ENCODE data around the gene METAP2.
"Not testable (repeated sequence)": the region's sequence is repeated elsewhere in the genome, so short reads cannot be mapped to it uniquely, and the experiment has no call there.

Gene METAP2

DNA sequence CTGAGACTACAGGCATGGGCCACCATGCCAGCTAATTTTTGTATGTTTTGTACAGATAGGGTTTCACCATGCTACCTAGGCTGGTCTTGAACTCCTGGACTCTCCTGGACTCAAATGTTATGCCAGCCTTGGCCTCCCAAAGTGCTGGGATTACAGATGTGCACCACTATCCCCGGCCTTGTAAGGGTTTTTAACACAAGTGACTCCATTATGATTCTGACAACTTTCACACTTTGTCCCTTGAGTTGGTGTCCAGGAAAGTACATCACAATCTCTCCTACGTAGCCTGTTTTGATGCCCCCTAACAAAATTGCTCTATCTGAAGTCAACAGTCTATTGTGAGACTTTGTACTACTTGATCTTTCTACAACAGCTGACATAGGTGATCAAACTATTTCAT, 11.4 kb upstream of the METAP2 start:
- no peak for DNase-seq (ENCODE audit: low spot score)

DNA sequence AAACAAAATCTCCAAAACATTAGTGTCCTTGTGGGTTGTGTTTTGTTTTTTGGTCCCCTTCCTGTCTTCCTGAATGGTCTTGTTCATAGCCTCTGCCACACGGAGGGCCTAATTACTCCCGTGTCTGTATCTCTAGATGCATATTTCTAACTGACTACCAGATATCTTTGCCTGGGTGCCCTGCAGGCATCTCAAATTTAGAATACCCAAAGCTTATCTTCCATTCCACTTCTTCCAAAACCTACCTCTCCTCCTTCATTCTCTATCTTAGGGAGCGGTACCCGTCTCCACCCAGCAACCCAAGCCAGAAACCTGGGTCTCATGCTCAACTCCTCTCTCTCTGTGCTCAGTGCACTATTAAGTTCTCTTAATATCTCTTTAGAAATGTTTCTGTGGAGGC, 10.9 kb upstream of the METAP2 start:
- no peak for DNase-seq (ENCODE audit: low spot score)

GRCh38 chr12:95463776-95464175, 10.2 kb upstream of the METAP2 start:
- not testable (repeated sequence) for DNase-seq (ENCODE audit: low spot score)

- DNase-seq (ENCODE audit: low spot score): no peak
These were observed 8.7 kb upstream of the METAP2 start for GRCh38 chr12:95465275-95465674.

DNA sequence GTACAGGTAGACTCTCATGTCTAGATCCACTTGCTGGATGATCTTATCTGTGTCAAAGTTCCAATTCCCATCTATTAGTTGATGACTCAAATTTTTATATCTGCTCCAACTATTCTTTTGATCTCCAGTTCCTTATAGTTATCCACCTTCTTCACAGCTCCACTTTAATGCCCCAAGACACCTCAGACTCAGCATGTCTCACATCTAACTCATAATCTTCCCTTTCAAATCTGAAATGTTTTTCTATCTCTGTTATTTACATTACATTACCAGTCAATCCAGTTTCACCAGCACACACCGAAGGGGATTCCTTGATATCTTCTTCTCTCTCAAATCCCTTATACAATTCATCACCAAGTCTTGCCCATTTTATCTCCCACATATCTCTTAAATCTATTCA, 3.7 kb upstream of the METAP2 start:
- DNase-seq (ENCODE audit: low spot score): no peak

GRCh38 chr12:95473231-95473883, 595 bp upstream of the METAP2 start:
- DNase-seq (ENCODE audit: low spot score): peak; percentile 18

- DNase-seq (ENCODE audit: low spot score): peak; percentile 7
These were observed 657 bp downstream of the METAP2 start for GRCh38 chr12:95474660-95474958.

- DNase-seq (ENCODE audit: low spot score): no peak
These were observed 6.3 kb downstream of the METAP2 start for GRCh38 chr12:95480230-95480629.

GRCh38 chr12:95481072-95481471, 7.1 kb downstream of the METAP2 start:
- no peak for DNase-seq (ENCODE audit: low spot score)

- no peak for DNase-seq (ENCODE audit: low spot score)
These were observed 7.9 kb downstream of the METAP2 start for GRCh38 chr12:95481888-95482287.

DNA sequence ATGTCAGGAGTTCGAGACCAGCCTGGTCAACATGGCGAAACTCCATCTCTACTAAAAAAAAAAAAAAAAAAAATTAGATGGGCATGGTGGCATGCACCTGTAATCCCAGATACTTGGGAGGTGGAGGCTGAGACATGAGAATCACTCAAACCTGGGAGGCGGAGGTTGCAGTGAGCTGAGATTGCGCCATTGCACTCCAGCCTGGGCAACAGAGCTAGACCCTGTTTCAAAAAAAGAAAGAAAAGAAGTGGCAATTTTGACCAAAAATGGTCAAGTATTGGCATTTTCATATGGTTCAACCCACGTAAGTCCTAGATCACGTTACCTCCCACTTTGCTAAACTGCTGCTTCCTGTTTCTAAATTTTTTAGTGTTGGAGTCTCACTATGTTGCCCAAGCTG, 8.6 kb downstream of the METAP2 start:
- not testable (repeated sequence) for DNase-seq (ENCODE audit: low spot score)

DNA sequence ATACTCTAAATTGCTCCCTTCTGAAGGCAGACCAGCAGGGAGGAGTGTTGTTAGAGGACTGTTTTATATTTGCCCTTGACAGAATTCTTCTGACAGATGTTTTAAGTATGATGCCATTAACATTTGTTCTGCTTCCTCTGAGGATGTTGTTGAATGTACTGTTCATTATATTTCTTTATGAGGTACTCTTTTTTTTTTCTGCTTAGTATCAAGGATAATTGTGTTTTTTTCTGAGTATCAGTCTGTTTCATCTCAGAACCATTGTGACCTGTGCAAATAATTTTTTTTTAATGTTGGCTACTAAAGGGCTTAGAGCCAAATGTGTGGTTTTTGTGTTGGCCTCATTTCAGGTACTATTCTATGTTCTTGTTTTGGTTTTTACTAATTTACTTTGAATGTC, 10.6 kb downstream of the METAP2 start:
- DNase-seq (ENCODE audit: low spot score): no peak

- DNase-seq (ENCODE audit: low spot score): no peak
These were observed 13.1 kb downstream of the METAP2 start for GRCh38 chr12:95487024-95487423.

GRCh38 chr12:95492462-95492861, 18.5 kb downstream of the METAP2 start:
- no peak for DNase-seq (ENCODE audit: low spot score)

GRCh38 chr12:95494888-95495287, 20.9 kb downstream of the METAP2 start:
- no peak for DNase-seq (ENCODE audit: low spot score)

- DNase-seq (ENCODE audit: low spot score): no peak
These were observed 21.5 kb downstream of the METAP2 start for GRCh38 chr12:95495433-95495832.

DNA sequence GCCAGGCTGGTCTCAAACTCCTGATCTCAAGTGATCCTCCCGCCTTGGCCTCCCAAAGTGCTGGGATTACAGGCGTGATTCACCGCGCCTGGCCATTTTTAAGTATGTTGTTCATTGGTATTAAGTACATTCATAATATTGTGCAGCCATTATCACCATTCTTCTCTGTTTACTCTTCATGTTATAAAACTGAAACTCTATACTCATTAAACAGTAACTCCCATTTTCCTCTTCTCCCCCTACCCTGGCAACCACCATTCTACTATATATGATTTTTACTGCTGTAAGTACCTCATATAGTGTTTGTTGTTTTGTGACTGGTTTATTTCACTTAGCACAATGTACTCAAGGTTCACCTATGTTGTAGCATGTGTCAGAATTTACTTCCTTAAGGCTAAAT, 23.1 kb downstream of the METAP2 start:
- no peak for DNase-seq (ENCODE audit: low spot score)

DNA sequence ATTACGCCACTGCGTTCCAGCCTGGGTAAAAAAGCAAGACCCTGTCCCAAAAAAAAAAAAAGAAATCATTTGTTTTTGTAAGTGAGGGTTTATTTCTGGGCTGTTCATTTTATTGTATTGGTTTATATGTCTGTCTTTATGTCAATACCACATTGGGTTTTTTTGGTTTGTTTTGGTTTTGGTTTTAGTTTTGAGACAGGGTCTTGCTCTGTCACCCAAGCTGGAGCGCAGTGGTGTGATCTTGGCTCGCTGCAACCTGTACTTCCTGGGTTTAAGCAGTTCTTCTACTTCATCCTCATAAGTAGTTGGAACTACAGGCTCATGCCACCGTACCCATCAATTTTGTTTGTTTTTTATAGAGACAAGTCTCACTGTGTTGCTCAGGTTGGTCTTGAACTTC, 25.0 kb downstream of the METAP2 start:
- DNase-seq (ENCODE audit: low spot score): no peak

- DNase-seq (ENCODE audit: low spot score): no peak
These were observed 25.8 kb downstream of the METAP2 start for GRCh38 chr12:95499772-95500171.

- DNase-seq (ENCODE audit: low spot score): no peak
These were observed 30.2 kb downstream of the METAP2 start for GRCh38 chr12:95504140-95504539.

DNA sequence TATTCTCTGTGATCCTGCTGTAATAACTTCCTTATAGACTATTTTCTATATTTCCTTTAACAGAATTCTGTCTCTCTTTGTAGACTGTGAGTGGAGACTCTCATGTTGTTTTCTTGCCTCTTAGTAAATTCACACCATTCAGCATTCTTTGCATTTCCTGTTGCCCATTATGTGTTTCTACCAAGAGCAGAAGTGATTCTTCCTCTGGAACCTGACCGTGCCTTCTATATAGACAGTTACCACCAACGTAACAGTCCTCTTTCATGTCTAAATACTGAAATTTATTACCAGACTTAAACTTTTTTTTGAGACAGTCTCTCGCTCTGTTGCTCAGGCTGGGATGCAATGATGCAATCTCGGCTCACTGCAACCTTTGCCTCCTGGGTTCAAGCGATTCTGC, 31.1 kb downstream of the METAP2 start:
- DNase-seq (ENCODE audit: low spot score): no peak

- no peak for DNase-seq (ENCODE audit: low spot score)
These were observed 33.0 kb downstream of the METAP2 start for GRCh38 chr12:95506707-95507523.

- DNase-seq (ENCODE audit: low spot score): no peak
These were observed 35.3 kb downstream of the METAP2 start for GRCh38 chr12:95509300-95509699.

DNA sequence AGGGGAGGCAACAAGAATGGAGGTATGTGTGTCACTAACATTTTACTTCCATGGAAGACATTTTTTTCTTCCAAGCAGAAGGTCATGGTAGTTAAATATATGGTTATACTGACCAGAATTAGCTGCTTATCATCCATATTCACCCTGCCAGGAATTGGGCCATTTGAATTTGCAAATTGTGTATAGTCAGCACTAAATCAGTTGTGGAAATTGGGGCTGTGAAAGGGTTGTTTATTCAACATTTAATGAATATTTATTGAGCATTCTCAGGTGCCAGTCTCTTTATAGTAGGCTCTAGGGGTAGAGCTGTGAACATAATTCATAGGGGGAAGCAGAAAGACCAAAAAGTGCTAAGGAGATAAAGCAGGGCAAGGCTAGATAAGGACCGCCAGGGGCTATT, 38.0 kb downstream of the METAP2 start:
- DNase-seq (ENCODE audit: low spot score): no peak

Data from COLO829 (cell line).